Neural cell (in vitro differentiated cells): ENCODE measurements around the gene ASB4. TPM values are rescaled to one million over a fixed set of nuclear protein-coding genes. Genes with fewer than 3 reads are reported as not detected.

Experiments used
- H2AFZ ChIP-seq: fragments of 200-600, 300-800 bp; sonication (generic), shearing (Covaris generic); 2 replicates; pipeline ENCODE4 v1.6.0; 2014; ENCODE audit warnings: low read depth, mild to moderate bottlenecking, antibody characterized with exemption, low read length, moderate library complexity
- H3F3A ChIP-seq: fragments of 200-600 bp; shearing (Covaris generic); 2 replicates; pipeline ENCODE4 v1.6.1; 2016; ENCODE audit warnings: mild to moderate bottlenecking, moderate library complexity, mixed read lengths, antibody characterized with exemption, low read length; ENCODE audit not compliant: insufficient read depth, poor library complexity, severe bottlenecking
- H3K27ac ChIP-seq: fragments of 200-600, 300-800 bp; sonication (generic), shearing (Covaris generic); 2 replicates; pipeline ENCODE4 v1.5.1; 2014; ENCODE audit warnings: mild to moderate bottlenecking, low read length, moderate library complexity
- H3K27me3 ChIP-seq: fragments of 300-800, 200-600 bp; sonication (generic), shearing (Covaris generic); 2 replicates; pipeline ENCODE4 v1.6.0; 2014; ENCODE audit warnings: mild to moderate bottlenecking, low read depth, low read length, moderate library complexity; ENCODE audit not compliant: insufficient read depth
- H3K36me3 ChIP-seq: fragments of 300-800, 200-600 bp; sonication (generic), shearing (Covaris generic); 2 replicates; pipeline ENCODE4 v1.5.1; 2014; ENCODE audit warnings: mild to moderate bottlenecking, antibody characterized with exemption, low read length, moderate library complexity; ENCODE audit not compliant: insufficient read depth
- H3K4me2 ChIP-seq: fragments of 300-800, 200-600 bp; sonication (generic), shearing (Covaris generic); 2 replicates; pipeline ENCODE4 v1.6.0; 2014; ENCODE audit warnings: mild to moderate bottlenecking, low read length
- H3K4me3 ChIP-seq: fragments of 300-800, 200-600 bp; sonication (generic), shearing (Covaris generic); 2 replicates; pipeline ENCODE4 v1.5.1; 2014; ENCODE audit warnings: mild to moderate bottlenecking, low read length, moderate library complexity
- H3K79me2 ChIP-seq: fragments of 200-600 bp; shearing (Covaris generic); replicated peaks from 2 replicates; pipeline ENCODE4 v1.6.0; 2014; ENCODE audit warnings: mild to moderate bottlenecking, low read length, moderate library complexity; ENCODE audit not compliant: insufficient read depth
- H3K9ac ChIP-seq: fragments of 300-800, 200-600 bp; sonication (generic), shearing (Covaris generic); 2 replicates; pipeline ENCODE4 v1.6.1; 2016; ENCODE audit warnings: mild to moderate bottlenecking, low read length, mixed read lengths
- H3K9me2 ChIP-seq: fragments of 200-600 bp; shearing (Covaris generic); 2 replicates; pipeline ENCODE4 v1.6.1; 2016; ENCODE audit warnings: mild to moderate bottlenecking, low read length, mixed read lengths; ENCODE audit not compliant: insufficient read depth
- H3K9me3 ChIP-seq: fragments of 200-600, 300-800 bp; sonication (generic), shearing (Covaris generic); 2 replicates; pipeline ENCODE4 v1.6.1; 2016; ENCODE audit warnings: mild to moderate bottlenecking, mixed run types, low read length, moderate library complexity, mixed read lengths
- H4K20me1 ChIP-seq: fragments of 200-600 bp; shearing (Covaris generic); 2 replicates; pipeline ENCODE4 v1.6.1; 2016; ENCODE audit warnings: mild to moderate bottlenecking, mixed run types; ENCODE audit not compliant: insufficient read depth
- CTCF ChIP-seq: fragments of 450-650 bp; IDR thresholded peaks from 2 replicates; pipeline ENCODE4 v1.5.1; 2014; ENCODE audit warnings: antibody characterized with exemption, mild to moderate bottlenecking, moderate library complexity; ENCODE audit not compliant: poor library complexity, severe bottlenecking
- EP300 ChIP-seq: fragments of 450-650 bp; conservative IDR thresholded peaks from 2 replicates; pipeline ENCODE4 v1.6.1; 2014; ENCODE audit warnings: antibody characterized with exemption, mild to moderate bottlenecking, moderate library complexity; ENCODE audit not compliant: poor library complexity, severe bottlenecking
- EZH2 ChIP-seq: fragments of 200-600, 300-800 bp; shearing (Covaris generic), sonication (generic); IDR thresholded peaks from 2 replicates; pipeline ENCODE4 v1.6.1; 2014; ENCODE audit warnings: antibody characterized with exemption, low read length, borderline replicate concordance, mild to moderate bottlenecking; ENCODE audit not compliant: insufficient read depth, poor library complexity, severe bottlenecking
- MXI1 ChIP-seq: fragments of 450-650 bp; conservative IDR thresholded peaks from 2 replicates; pipeline ENCODE4 v1.6.1; 2014; ENCODE audit warnings: antibody characterized with exemption, mild to moderate bottlenecking; ENCODE audit not compliant: poor library complexity, severe bottlenecking
- POLR2AphosphoS5 ChIP-seq: IDR thresholded peaks from 2 replicates; pipeline ENCODE4 v1.6.1; 2012
- RAD21 ChIP-seq: fragments of 450-650 bp; conservative IDR thresholded peaks from 2 replicates; pipeline ENCODE4 v1.6.1; 2014; ENCODE audit warnings: antibody characterized with exemption, mild to moderate bottlenecking, moderate library complexity
- REST ChIP-seq: IDR thresholded peaks from 2 replicates; pipeline ENCODE4 v1.6.1; 2012; ENCODE audit warnings: borderline replicate concordance
- SMC3 ChIP-seq: fragments of 450-650 bp; conservative IDR thresholded peaks from 2 replicates; pipeline ENCODE4 v1.6.1; 2014; ENCODE audit warnings: antibody characterized with exemption, mild to moderate bottlenecking, moderate library complexity; ENCODE audit not compliant: poor library complexity
- TAF1 ChIP-seq: IDR thresholded peaks from 2 replicates; pipeline ENCODE4 v1.6.1; 2012; ENCODE audit warnings: low read depth
- polyA plus RNA-seq: library from polyadenylated mRNA; depleted of rRNA; stranded (reverse); fragments of >200 nt; gene quantifications from 2 replicates; pipeline ENCODE4 v1.2.3, GENCODE V29; 2014

ASB4 gene
- polyA plus RNA-seq, 1 donor from 2014 or later: 0.11 TPM

GRCh38 chr7:95444796-95445195 is 40.9 kb upstream of the ASB4 start:
- H3K4me2 ChIP-seq: no peak overlapping the region
- H3K27ac ChIP-seq: no peak overlapping the region
- no peaks in the 10 kb centered on the region for H3K36me3 ChIP-seq
- no peak for TF ChIP-seq REST
- TF ChIP-seq RAD21: no peak
- no peak for TF ChIP-seq EP300
- TF ChIP-seq MXI1: no peak
- TF ChIP-seq SMC3: no peak
- no peak for TF ChIP-seq TAF1
- no peak for TF ChIP-seq EZH2
- no peak for TF ChIP-seq CTCF
- TF ChIP-seq POLR2AphosphoS5: no peak
- no peak overlapping the region for H3K4me3 ChIP-seq
- no peak overlapping the region for H3K9ac ChIP-seq
- no peaks in the 10 kb centered on the region for H3F3A ChIP-seq
- H3K9me2 ChIP-seq: no peaks in the 10 kb centered on the region
- H4K20me1 ChIP-seq: no peaks in the 10 kb centered on the region
- H3K79me2 ChIP-seq: no peaks in the 10 kb centered on the region
- H2AFZ ChIP-seq: no peak overlapping the region
- no peaks in the 10 kb centered on the region for H3K27me3 ChIP-seq
- no peaks in the 10 kb centered on the region for H3K9me3 ChIP-seq

DNA sequence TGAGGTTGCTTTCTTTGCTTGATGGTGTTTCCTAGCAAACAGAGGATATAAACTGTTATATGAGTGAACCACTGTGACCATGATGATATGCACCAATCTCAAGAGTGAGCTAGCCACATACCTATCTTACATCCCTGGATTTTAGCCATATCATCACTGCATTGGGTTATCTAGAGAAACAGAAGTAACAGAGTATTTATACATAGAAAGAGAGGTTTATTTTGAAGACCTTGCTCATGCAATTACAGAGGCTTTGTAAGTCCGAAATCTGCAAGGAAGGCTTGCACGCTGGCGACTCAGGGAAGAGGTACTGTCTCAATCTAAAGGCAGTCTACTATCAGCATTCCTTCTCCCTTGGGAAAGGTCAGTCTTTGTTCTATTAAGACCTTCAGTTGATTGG is 39.1 kb upstream of the ASB4 start:
- Histone ChIP-seq H3K27me3 (no peaks in the 10 kb centered on the region), H3K36me3 (no peaks in the 10 kb centered on the region), H3K79me2 (no peaks in the 10 kb centered on the region), H3F3A (no peaks in the 10 kb centered on the region), H3K4me2 (no peak overlapping the region), H3K9ac (no peak overlapping the region), H2AFZ (no peak overlapping the region), H3K4me3 (no peak overlapping the region), H3K9me3 (no peaks in the 10 kb centered on the region), H3K27ac (no peak overlapping the region), H3K9me2 (no peaks in the 10 kb centered on the region), H4K20me1 (no peaks in the 10 kb centered on the region)
- TF ChIP-seq REST (no peak), POLR2AphosphoS5 (no peak), RAD21 (no peak), CTCF (no peak), TAF1 (no peak), MXI1 (no peak), SMC3 (no peak), EP300 (no peak), EZH2 (no peak)
